K562 (cell line): ENCODE results near the gene TRABD. TPM values are rescaled to one million over a fixed set of nuclear protein-coding genes. Genes with fewer than 3 reads are reported as not detected.
"Not testable (repeated sequence)": the region's sequence is repeated elsewhere in the genome, so short reads cannot be mapped to it uniquely, and the experiment has no call there.

Experiments
- ATAC-seq: fragments of 200-7000 bp; cut with Tn5 transposase; 3 replicates; pipeline ENCODE4 v1.9.1; 2020; ENCODE audit warnings: moderate library complexity
- BruUV-seq: library from RNA; stranded (reverse); fragments of 400-500 nt; replicated peaks from 2 replicates; lab custom pipeline; 2021; lab: Mats Ljungman, UMichigan
- CTCF ChIA-PET: fragments of 300-600 bp; formaldehyde crosslinking; extraction: SDS; loops from one replicate; lab custom pipeline; 2021; ENCODE audit warnings: low intra/inter-chr PET ratio; lab: Yijun Ruan, JAX
- POLR2A ChIA-PET: fragments of 300-600, 350-650 bp; sonication (Branson Sonifier 250); formaldehyde crosslinking; extraction: SDS; loops from one replicate; lab custom pipeline; 2021; ENCODE audit warnings: antibody characterized with exemption, inconsistent platforms; lab: Yijun Ruan, JAX
- DNase-seq, 4 experiments: peaks; one replicate each; pipeline versions ENCODE4 v3.0.0 to v3.0.0-alpha.2; 2011 to 2018; ENCODE audit warnings: low spot score in 3 of 4, mixed read lengths in 3 of 4; ENCODE audit errors: extremely low read depth in 1 of 4
- FAIRE-seq: peaks from 2 replicates; lab custom pipeline; 2011; peaks lifted over from hg19 to GRCh38; lab: Jason Lieb, UNC
- H2AFZ ChIP-seq: 2 replicates; pipeline ENCODE4 v1.6.0; 2011; ENCODE audit warnings: low read depth, low read length, control low read depth, inconsistent platforms
- H3K27ac ChIP-seq: fragments of 200-600 bp; 3 replicates; pipeline ENCODE4 v1.8.0; 2011; ENCODE audit warnings: low read depth, mild to moderate bottlenecking, control low read depth, inconsistent platforms, low read length, moderate library complexity, mixed read lengths; ENCODE audit errors: extremely low read depth
- H3K27me3 ChIP-seq, 2 experiments: fragments of 300-600 bp in 1 of 2; 2 replicates in 1 of 2; 3 replicates in 1 of 2; pipeline versions ENCODE4 v1.6.0 to v1.8.0; 2011; ENCODE audit warnings: inconsistent platforms in 2 of 2, low read length in 2 of 2, mild to moderate bottlenecking in 1 of 2, mixed read lengths in 1 of 2, moderate library complexity in 1 of 2; ENCODE audit not compliant: control insufficient read depth in 2 of 2, insufficient read depth in 2 of 2
- H3K36me3 ChIP-seq: fragments of 300-600 bp; 3 replicates; pipeline ENCODE4 v1.8.0; 2011; ENCODE audit warnings: mild to moderate bottlenecking, low read length, inconsistent platforms; ENCODE audit not compliant: control insufficient read depth, insufficient read depth
- H3K4me1 ChIP-seq, 2 experiments: fragments of 200-600 bp in 1 of 2; replicated peaks in 1 of 2; 2 replicates in 1 of 2; 3 replicates in 1 of 2; pipeline versions ENCODE4 v1.5.1 to v1.8.0; 2011; ENCODE audit warnings: inconsistent platforms in 2 of 2, low read length in 2 of 2, mild to moderate bottlenecking in 1 of 2, mixed read lengths in 1 of 2, moderate library complexity in 1 of 2; ENCODE audit not compliant: control insufficient read depth in 2 of 2, insufficient read depth in 2 of 2
- H3K4me2 ChIP-seq: 2 replicates; pipeline ENCODE4 v1.6.1; 2011; ENCODE audit warnings: low read length, control low read depth, inconsistent platforms, mixed read lengths; ENCODE audit not compliant: insufficient read depth
- H3K4me3 ChIP-seq: fragments of 200-600 bp; sonication (generic), shearing (Covaris generic); 2 replicates; pipeline ENCODE4 v1.5.1; 2016; ENCODE audit warnings: control low read depth, inconsistent platforms
- H3K79me2 ChIP-seq: fragments of 200-600 bp; 3 replicates; pipeline ENCODE4 v1.8.0; 2011; ENCODE audit warnings: low read length, inconsistent platforms; ENCODE audit not compliant: control insufficient read depth, insufficient read depth
- H3K9ac ChIP-seq, 2 experiments: 2 replicates each; pipeline versions ENCODE4 v1.6.0 to v1.6.1; 2011; ENCODE audit warnings: low read depth in 2 of 2, low read length in 2 of 2, control low read depth in 1 of 2, inconsistent platforms in 1 of 2, mild to moderate bottlenecking in 1 of 2, mixed read lengths in 1 of 2; ENCODE audit not compliant: insufficient read depth in 1 of 2
- H3K9me1 ChIP-seq: one replicate; pipeline ENCODE4 v1.6.0; 2011; ENCODE audit warnings: inconsistent platforms, mild to moderate bottlenecking, low read length, moderate library complexity; ENCODE audit not compliant: control insufficient read depth, insufficient read depth
- H3K9me3 ChIP-seq: replicated peaks from 2 replicates; pipeline ENCODE4 v1.5.1; 2011; ENCODE audit warnings: low read depth, low read length, inconsistent platforms; ENCODE audit not compliant: control insufficient read depth, insufficient read depth
- H4K20me1 ChIP-seq: replicated peaks from 2 replicates; pipeline ENCODE4 v1.6.1; 2011; ENCODE audit warnings: low read length, inconsistent platforms, mixed read lengths; ENCODE audit not compliant: control insufficient read depth, insufficient read depth
- FOXK1 ChIP-seq: sonication (generic); formaldehyde crosslinking; IDR thresholded peaks from 2 replicates; pipeline ENCODE4 v1.8.0; 2022; ENCODE audit warnings: missing genetic modification reagents, mild to moderate bottlenecking, borderline replicate concordance
- ILF3 ChIP-seq: fragments of 450-650 bp; IDR thresholded peaks from 2 replicates; pipeline ENCODE4 v1.6.1; 2018; ENCODE audit warnings: antibody characterized with exemption, mild to moderate bottlenecking, moderate library complexity, borderline replicate concordance
- KLF16 ChIP-seq: IDR thresholded peaks from 2 replicates; pipeline ENCODE4 v1.6.1; 2016; ENCODE audit warnings: antibody characterized with exemption
- NR2C2 ChIP-seq, 2 experiments: fragments of 200-800 bp in 1 of 2; sonication (Bioruptor generic) in 1 of 2; sonication (generic) in 1 of 2; formaldehyde crosslinking in 1 of 2; IDR thresholded peaks; 2 replicates each; pipeline versions ENCODE4 v1.6.1 to v1.8.0; 2016 to 2022; ENCODE audit warnings: mild to moderate bottlenecking in 1 of 2, missing compliant biosample characterization in 1 of 2, missing genetic modification characterization in 1 of 2, missing genetic modification reagents in 1 of 2
- TRIM24 ChIP-seq, 2 experiments: fragments of 450-650 bp; IDR thresholded peaks; 2 replicates each; pipeline ENCODE4 v1.6.1; 2016
- ZNF239 ChIP-seq: fragments of 250-450 bp; sonication (Bioruptor Pico); IDR thresholded peaks from 2 replicates; pipeline ENCODE4 v1.4.0; 2020; ENCODE audit warnings: mild to moderate bottlenecking
- ZNF609 ChIP-seq: sonication (generic); formaldehyde crosslinking; IDR thresholded peaks from 2 replicates; pipeline ENCODE4 v1.8.1; 2023; ENCODE audit warnings: missing genetic modification reagents, mild to moderate bottlenecking, borderline replicate concordance
- WGBS: fragments of 100-300 bp; shearing (Covaris generic); methylation state at CpG from one replicate; pipeline ENCODE4 v1.1.6; 2016; ENCODE audit warnings: low coverage, mixed read lengths; ENCODE audit not compliant: insufficient coverage; ENCODE audit errors: missing lambda C conversion rate; 5-methylcytosine and 5-hydroxymethylcytosine counted together
- in situ Hi-C: fragments of 300-500 bp; cut with MboI; formaldehyde crosslinking; loops from 4 replicates; pipeline ENCODE4 v1.15.0; 2018; ENCODE audit warnings: inconsistent platforms, mixed read lengths
- intact Hi-C: fragments of 100-400 bp; cut with micrococcal nuclease; formaldehyde crosslinking; loops from 2 replicates; pipeline ENCODE4 v1.14.2; 2022
- polyA plus RNA-seq, 8 experiments: library from polyadenylated mRNA; depleted of rRNA in 4 of 8; stranded (reverse) in 5 of 8; unstranded in 3 of 8; fragments of >200 nt; fragmentation: Nextera tagmentation in 2 of 8; fragmentation: Illumina TruSeq in 1 of 8; extraction: Ambion mirVana in 2 of 8; extraction: Trizol in 1 of 8; gene quantifications; 2 replicates each; pipeline versions ENCODE4 v1.2.1 to v1.2.3, GENCODE V29; 2011 to 2014; ENCODE audit warnings: inconsistent platforms in 1 of 8, missing spikeins in 1 of 8
- total RNA-seq, 7 experiments: library from RNA; depleted of rRNA in 6 of 7; stranded (reverse); fragments of >200 nt in 6 of 7; fragmentation: Illumina TruSeq in 2 of 7; extraction: Trizol in 2 of 7; gene quantifications; 2 replicates each; pipeline versions ENCODE4 v1.2.1 to v1.2.3, GENCODE V29; 2011 to 2021; ENCODE audit warnings: low replicate concordance in 1 of 7
- TF ChIP-seq, protein P1 (sequence below), 3 experiments: IDR thresholded peaks in 2 of 3; conservative IDR thresholded peaks in 1 of 3; 2 replicates each; pipeline ENCODE4 v1.5.1; 2011 to 2012; ENCODE audit warnings: low read length in 3 of 3, mild to moderate bottlenecking in 3 of 3, control low read depth in 2 of 3, improper control_type of control experiment in 1 of 3, inconsistent platforms in 1 of 3, low read depth in 1 of 3, mixed read lengths in 1 of 3, moderate library complexity in 1 of 3; ENCODE audit not compliant: insufficient read depth in 2 of 3

Gene TRABD
- total and polyA plus RNA-seq, 9 of the 15 experiments (the other 6 are each of a cell fraction or from before 2014, with no cell fraction given), result 0.08 to 62.9 (median 14.0) TPM

GRCh38 chr22:50146439-50147238 lies 39.1 kb upstream of the TRABD start (continued):
- TF ChIP-seq ZNF609 (CRISPR knock-in tag), result no peak
- TF ChIP-seq ZNF239 (CRISPR knock-in tag), result no peak
- TF ChIP-seq TRIM24 (IDR thresholded peaks at IDR 0.05), result no peak
- 0 out of 2 replicates have a peak, but pooled peaks have one; percentile 26 for TF ChIP-seq KLF16
- no peak for TF ChIP-seq NR2C2 (CRISPR knock-in tag; IDR thresholded peaks at IDR 0.05)
- peak; percentile 73 for TF ChIP-seq NR2C2 (tag; IDR thresholded peaks at IDR 0.05)
- TF ChIP-seq FOXK1 (CRISPR knock-in tag), result no peak
- TF ChIP-seq, protein P1, sequence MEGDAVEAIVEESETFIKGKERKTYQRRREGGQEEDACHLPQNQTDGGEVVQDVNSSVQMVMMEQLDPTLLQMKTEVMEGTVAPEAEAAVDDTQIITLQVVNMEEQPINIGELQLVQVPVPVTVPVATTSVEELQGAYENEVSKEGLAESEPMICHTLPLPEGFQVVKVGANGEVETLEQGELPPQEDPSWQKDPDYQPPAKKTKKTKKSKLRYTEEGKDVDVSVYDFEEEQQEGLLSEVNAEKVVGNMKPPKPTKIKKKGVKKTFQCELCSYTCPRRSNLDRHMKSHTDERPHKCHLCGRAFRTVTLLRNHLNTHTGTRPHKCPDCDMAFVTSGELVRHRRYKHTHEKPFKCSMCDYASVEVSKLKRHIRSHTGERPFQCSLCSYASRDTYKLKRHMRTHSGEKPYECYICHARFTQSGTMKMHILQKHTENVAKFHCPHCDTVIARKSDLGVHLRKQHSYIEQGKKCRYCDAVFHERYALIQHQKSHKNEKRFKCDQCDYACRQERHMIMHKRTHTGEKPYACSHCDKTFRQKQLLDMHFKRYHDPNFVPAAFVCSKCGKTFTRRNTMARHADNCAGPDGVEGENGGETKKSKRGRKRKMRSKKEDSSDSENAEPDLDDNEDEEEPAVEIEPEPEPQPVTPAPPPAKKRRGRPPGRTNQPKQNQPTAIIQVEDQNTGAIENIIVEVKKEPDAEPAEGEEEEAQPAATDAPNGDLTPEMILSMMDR (IDR thresholded peaks at IDR 0.05 in 2 of 3, conservative IDR thresholded peaks at IDR 0.05 in 1 of 3; ENCODE audit: insufficient read depth in 2 of 3, low read depth in 1 of 3, low read length in 3 of 3), result peak; percentile 81 to 92 (median 88)
- no peak for TF ChIP-seq ILF3

GRCh38 chr22:50147258-50148165 lies 38.2 kb upstream of the TRABD start:
- FAIRE-seq, in situ Hi-C loops: not testable (repeated sequence)
- peaks cover 5 to 53% of the 10 kb centered on the region in 2 experiments; a peak in 4 of 5 replicates for H3K4me1 ChIP-seq

More at GRCh38 chr22:50147258-50148165, 38.2 kb upstream of the TRABD start:
- H3K27ac ChIP-seq, H3K79me2 ChIP-seq, H3K4me3 ChIP-seq, H2AFZ ChIP-seq, POLR2A ChIA-PET, H3K9ac ChIP-seq, BruUV-seq, ATAC-seq, H3K9me1 ChIP-seq, H3K36me3 ChIP-seq, H3K9me3 ChIP-seq, DNase-seq, H3K4me2 ChIP-seq, H4K20me1 ChIP-seq: not testable (repeated sequence)
- intact Hi-C loops, result loop anchor here (5.0 to 10.0 kb wide), 2 partner anchors 197 to 545 kb away; partner anchors contain the start of gene PPP6R2
- CTCF ChIA-PET, result interaction anchor here (0.5 to 1.7 kb wide), 3 partner anchors 62 to 467 kb away, joined by 3 to 10 read pairs (median 5); no protein-coding TSS in a partner anchor
- peaks cover 0 to 23% of the 10 kb centered on the region in 2 experiments; a peak in 3 of 5 replicates for H3K27me3 ChIP-seq
- WGBS, result 49% methylated on average over 9 of the region's 26 CpGs
